HG03045 (cell line): ENCODE data around the gene AFF4.
A peak's percentile ranks its signal among the peaks of the same experiment; 100 is the strongest.

Source experiments
- ATAC-seq: cut with Tn5 transposase; IDR thresholded peaks from one replicate; pipeline ENCODE4 v1.9.1; 2021; ENCODE audit warnings: mild to moderate bottlenecking, moderate library complexity; ENCODE audit not compliant: unreplicated experiment

AFF4 gene

DNA sequence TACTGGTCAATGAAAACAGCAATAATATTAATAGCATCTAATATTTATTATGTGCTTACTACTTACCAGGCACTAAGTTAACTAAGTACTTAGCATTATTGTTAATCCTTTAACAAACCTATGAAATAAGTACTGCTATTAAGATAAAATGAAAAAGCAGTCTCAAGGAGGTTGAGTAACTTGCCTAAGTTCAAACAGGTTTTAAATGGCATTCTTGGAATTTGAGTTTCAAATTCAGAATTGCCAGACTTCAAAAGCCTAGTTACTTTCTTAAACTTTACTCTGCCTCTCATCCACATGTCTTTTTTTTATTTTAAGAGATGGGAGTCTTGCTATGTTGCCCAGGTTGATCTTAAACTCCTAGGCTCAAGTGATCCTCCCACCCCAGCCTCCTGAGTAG is 73.9 kb downstream of the AFF4 start:
- no peak for ATAC-seq

DNA sequence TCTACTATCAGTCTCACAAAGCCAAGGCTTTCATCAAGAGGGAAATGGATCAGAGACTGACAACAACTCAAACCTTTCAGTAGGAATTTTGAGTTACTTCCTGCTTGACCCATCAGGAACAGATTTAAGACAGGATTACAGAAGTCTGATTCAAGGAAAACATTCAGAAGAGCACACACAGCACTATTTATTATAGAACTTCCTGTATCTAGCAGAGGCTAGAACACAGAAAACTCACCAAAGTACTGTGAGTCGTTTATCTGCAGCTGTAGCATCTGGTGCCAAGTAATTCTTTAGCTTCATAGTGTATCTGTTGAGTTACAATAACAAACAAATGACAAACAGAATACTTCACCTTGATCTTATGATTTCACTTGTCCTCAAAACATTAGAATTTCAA is 76.2 kb downstream of the AFF4 start:
- ATAC-seq = no peak

DNA sequence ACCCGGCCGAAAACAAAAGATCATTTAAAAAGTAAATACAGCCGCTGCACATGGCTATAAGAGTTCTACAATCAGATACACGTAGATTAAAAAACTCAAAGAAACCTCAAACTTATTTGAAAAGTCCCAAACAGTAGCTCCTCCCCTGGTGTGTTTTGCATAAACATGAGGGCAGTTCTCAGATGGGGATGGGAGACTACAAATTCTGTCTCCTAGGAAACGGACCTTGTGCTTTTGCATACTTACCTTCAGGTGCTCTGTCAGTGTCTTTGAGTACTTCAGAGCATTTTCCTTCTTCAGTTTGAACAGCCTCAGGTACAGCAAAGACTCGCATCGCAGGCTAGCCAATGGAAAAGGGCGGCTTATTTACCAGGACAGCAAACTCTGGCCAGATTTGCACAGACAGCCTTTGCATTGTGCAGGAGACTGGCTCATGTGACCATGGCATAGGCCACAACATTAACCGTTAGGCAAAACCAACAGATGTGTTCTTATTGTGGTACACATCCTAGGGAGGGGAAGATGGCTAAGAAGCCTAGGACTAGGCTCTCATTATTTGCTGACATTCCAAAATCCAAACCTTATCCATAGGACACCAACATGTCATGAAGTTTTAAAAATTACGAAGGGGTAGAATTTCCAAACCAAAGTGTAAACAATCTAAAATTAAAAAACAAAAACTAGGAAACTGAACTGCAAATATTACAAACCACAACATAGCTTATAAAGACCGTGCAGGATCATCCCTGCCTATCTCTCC is 77.2 kb downstream of the AFF4 start:
- no peak for ATAC-seq

DNA sequence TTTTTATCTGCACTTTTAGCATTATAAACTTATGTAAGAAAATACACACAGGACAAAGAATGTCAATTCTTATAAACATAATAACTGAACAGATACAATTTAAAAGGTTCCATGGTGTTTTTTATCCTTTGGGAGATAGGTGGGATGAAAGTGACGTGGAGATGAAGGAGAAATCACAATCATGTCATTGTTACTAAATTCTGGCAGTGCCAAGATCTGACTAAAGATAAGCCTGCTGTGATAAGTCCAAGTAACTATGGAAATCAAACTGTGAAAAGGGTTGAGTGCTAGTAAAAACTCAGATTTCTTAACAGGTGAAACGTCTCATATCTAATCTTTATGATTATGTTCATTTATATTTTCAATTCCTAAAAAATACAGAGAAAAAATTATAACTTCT is 78.9 kb downstream of the AFF4 start:
- no peak for ATAC-seq

DNA sequence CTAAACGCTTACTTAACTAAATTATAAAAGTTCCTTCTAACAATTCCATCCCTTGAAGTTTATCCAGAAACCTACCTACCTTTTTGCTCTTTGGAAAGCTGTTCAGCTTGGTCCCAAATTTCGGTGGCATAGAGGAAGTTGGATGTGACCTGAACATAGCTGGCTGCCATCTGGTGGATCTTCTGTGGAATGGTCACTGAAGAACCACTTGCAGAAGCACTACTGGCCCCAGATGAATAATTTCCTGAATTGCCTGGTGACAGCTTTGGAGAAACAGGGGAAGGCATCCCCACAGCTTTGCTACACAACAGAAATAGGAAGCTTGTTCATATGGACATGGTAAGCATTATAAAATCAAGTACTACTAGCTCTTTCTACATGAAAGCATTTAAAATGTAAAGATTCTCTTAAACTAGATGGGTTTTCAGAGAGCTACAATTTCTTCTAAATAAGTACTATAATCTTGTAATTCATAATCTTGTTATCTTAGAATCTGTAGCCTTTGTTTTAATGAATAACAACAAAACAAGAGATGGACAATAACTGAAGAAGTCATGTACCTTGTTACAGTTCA is 80.1 kb downstream of the AFF4 start:
- peak; percentile 47 for ATAC-seq

DNA sequence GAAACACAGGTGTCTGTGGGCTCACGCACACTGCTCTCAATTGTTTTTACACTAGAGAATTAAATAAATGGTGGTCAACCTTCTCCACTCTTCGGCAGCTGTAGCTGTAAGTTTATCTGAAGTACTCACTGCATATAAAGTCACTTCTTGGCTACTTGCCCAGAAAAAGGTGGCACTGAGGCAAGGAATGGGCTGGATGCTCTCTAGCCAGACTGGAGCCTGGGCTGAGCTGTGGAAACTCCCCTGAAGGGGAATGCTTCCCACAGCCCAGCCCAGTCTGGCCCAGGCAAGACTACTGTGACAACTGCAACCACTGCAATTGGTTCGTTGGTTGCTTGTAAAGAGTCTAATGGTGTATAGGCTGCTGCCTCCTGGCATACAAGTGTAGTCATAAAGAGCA is 85.5 kb downstream of the AFF4 start:
- ATAC-seq = no peak

DNA sequence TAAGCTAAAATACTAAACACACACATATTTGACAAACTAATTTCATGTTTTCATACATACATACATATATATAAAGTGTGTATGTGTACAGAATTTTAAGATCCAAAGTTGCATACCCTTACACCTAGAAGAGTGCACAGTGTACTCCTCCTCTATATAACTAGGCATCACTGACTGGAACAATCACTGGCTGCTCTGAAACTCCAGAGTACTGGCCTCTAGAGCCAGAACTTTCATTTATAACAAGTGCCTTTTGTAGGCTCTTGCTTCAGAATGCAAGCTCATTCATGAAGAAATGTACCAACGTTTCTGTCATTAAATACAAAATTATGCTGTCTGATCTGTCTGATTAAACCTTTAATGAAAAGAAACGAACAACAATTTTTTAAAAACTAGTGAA is 86.0 kb downstream of the AFF4 start:
- ATAC-seq = no peak

DNA sequence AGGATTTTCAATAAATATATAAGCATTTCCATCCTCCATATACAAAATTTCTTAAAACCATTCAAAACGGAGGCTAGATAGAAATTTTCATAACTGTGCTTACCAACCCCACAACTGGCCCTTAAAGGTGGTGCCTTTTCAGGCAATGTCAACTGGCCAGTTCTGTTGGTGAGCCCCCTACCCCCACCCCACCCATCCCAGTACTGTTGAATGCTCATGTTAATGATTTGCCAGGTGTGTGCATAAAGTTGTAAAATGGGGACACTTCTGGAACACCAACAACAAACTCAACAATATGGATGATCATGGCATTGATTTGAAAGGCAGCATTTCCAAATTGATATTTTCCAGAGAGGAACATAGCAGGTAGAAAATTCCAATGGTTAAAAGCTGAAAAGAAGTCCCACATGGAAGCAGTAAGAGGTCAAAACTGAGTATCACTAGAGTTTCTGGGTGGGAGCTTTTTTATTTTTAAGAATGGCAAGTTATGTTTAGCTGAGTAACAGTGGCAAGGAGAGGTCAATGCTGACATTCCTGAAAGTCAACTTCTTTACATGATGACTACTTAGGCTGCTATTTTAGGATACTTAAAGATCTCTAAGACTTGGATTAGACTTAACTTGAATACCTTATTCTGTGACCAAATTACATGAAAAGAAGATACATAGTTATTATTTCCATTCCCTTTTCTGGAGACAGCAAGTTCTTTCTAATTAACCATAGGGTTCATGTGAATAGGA is 87.2 kb downstream of the AFF4 start:
- no peak for ATAC-seq

DNA sequence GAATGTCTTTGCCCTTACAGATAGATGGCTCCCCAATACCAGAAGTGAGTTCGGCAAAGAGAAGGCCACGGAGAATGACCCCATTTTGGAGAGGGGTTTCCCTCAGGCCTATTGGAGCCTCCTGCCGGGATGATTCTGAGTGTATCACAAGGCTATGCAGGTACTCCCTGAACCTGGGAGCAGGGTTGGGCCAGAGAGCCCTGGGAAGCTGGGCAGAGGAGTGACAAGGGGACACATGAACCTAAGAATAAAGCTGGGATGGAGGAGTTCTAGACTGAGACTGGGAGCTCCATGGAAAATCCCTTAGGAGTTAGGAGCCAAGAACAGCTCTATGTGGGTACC is 89.5 kb downstream of the AFF4 start:
- ATAC-seq = no peak

DNA sequence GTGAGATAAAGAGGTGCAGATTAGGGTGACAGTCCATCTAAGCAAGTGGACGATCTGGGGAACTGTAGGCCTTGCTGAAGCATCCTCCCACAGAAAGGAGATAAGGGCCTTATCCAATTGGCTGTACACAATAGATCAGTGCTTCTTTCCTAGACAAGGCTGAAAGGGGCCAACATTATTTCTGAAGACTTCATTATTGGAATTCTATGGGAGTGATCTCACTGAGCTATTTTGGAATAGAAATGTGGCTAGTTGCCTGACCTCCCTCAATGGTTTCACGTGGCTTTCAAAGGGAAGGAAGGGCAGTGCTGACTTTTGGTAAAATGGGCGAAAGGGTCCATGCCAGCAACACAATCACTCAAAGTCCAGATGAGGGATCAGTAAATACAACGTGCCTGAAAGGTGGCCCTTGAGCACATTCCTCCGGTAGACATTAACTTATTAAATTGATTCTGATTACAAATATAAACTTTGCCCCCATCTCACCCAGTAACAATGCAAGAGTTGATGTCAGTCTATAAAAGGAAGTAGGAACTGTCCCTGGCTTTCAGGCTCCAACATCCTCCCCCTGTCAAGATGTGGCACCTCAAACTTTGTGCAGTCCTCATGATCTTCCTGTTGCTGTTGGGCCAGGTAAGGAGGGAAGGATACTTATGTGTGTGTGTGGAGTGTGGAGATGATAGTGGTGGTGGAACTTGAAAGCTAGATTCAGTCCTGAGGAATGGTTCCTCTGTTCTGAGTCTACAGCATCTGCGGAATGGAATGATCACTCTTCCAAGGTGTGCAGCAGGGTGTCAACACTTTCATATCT is 90.1 kb downstream of the AFF4 start, which contains the start of gene LEAP2:
TSS of gene LEAP2 (plus strand) at position 550 of the 811 bp plus-strand sequence. CDS start at position 577, 27 bp downstream.
- ATAC-seq = no peak

DNA sequence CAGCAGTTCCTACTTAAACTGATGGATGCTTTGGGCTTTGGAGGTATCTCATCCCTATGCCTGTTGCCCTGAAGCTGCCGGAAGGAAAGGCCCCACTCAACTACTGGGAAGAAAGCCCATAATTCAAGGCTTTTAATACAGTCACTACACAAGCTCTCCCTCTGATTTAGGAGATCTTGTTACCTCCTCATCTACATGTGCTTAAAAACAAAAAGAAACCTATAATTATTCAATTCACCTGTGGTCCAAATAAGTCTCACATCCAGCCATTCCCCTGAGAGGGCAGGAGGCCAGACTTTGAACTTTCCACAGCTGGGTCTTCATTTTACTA is 90.7 kb downstream of the AFF4 start:
- no peak for ATAC-seq

DNA sequence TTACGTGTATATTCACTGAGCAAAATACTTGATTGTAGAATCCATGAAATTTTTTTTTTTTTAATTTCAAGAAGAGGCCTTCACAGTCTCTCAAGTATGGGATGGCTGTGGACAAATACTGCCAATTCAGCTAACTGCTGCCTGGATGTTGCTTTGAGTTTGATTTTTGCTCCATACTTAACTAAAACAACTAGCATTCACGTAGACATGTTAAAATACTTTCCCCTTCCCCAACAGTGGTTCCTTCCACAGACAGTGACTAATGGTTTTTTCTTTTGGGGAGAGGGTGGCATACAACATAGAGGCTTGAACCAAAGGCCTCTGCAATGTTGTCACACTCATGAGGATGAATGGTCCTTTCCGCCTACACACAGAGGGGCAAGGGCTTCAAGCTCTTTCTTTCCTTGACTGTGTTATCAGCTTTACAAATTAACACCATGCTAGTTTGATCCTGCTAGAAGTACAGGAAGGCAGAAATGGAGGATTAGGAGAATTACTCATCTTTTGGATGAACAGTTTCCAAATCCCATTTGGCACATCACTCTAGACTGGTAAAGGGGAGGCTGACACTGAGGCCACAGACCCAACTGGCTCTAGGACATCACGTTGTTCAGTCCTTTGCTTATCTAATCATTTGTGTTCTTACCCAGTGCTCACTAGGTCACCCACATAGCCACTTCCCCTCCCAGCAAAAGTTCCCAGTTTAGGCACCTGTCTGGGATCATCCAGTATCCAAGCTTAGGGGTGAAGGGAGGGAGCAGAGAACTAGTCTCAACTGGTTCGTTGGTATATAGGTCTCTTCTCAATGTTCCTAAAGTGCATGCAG is 91.8 kb downstream of the AFF4 start:
- ATAC-seq = no peak

DNA sequence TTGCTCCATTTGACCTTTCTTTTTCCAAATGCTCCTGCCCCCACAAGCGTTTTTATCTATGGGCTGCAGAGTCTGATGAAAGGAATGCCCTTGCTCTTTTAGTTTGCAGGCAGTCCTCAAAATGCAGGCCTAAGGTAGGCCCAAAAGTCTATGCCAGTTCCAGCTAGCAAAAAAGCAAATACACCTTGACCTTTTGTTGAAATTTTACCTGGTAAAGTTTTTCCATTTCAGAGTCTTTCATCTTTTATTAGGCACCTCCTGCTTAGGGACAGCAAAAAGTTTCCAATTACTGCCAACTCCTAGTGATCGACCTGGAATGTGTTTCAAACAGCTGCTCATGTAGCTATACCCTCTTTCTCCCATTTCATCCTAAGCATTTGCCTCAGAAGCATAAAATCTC is 92.6 kb downstream of the AFF4 start:
- no peak for ATAC-seq

DNA sequence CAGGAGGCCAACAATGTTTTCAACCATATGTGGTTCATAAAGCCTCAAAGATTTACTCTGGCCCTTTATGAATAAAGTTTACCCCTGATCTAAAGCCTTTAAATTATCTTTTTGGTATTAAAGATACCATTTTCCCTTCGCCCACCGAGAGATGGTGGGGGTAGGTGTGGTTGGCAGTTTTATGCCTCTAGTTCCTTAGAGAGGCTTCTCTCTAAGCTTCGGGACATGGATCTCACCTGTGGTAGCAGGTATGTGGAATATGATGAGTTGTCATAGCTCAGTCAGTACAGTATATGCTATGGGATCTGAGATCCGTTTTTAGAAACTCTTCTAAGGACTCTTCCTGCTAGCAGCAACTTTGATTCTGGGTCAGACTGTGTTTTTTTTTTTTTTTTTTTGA is 94.7 kb downstream of the AFF4 start:
- no peak for ATAC-seq

DNA sequence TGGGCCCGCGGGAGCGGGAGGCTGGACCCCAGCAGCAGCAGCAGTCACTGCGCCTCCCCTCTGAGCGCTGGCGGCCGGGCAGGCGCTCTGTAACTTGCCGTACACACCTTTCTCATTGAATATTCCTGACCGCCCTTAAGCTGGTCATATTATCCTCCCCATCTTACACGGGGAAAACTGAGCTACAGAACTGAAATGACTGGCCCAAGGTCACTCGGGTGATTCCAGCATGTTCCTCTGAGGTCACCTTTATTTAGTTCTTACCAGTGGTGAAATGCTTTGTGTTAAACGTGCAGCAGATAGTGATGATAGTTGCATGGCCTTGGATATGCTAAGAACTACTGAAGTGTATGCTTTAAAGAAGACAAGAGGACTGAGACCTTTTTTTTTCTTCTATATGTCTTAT is 96.4 kb downstream of the AFF4 start:
- ATAC-seq = peak; percentile 3

DNA sequence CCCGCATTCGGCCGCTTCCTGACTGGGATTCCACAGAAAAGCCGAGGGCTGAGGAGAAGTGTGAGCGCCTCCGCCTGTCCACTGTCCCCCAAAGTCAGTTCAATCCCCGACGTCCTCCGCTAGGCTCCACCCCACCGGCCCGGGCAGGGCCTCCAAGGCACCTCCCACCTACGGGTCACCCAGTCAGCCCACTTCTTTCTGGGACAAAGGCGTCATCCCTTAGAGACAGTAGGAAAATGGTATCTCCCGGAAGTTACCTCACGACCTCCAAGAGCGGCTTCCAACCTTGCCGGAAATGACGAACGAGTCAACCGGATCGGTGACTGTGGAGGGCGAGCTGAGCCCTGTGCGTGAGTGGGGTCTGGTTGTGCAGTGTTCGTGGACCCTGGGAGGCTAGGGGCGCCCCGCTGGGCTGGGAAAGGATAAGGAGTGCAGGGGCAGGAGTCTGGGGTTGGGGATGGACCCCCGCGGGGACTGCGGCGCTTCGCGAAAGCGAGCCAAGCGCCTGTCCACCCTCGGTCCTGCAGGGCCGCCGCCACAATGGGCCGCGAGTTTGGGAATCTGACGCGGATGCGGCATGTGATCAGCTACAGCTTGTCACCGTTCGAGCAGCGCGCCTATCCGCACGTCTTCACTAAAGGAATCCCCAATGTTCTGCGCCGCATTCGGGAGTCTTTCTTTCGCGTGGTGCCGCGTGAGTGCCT is 96.9 kb downstream of the AFF4 start, which contains the start of the genes GDF9 and UQCRQ:
TSS of gene GDF9 (minus strand) at position 128 of the 704 bp plus-strand sequence. CDS start 1,936 bp downstream, outside the sequence.
TSS of gene UQCRQ (plus strand) at position 301 of the 704 bp plus-strand sequence. CDS start at position 541, 240 bp downstream.
- peak; percentile 98 for ATAC-seq

DNA sequence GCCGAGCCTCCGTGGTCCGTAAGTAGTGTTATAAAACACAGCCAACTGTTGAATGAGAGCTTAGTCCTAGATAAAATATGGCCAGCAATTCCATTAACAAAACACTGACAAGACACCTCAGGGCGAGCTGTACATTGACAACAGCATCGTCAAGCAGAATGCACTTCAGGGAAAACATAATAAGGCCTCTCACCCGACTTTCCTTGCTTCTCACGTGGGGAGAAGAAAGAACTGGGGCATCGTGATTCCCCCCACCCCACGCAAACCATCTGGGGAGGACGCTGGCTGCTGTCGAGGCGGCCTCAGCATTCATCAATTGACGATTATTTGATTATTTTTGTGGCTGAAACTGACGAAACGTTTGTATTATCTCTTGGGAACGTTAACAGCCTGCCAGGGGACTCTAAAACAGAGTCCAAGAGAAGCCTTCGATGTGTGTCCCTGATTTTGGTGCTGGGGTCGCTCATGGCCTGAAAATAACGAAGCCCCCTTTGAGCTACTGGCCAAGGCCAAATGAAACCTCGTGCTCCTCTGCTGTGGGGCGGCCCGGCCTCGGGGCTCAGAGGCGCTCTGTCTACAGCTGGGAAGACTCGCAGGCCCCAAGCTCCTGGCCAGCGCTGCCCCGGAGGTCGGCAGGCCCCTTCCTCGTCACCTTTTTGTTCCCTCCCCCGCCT is 97.6 kb downstream of the AFF4 start:
- peak; percentile 30 for ATAC-seq

DNA sequence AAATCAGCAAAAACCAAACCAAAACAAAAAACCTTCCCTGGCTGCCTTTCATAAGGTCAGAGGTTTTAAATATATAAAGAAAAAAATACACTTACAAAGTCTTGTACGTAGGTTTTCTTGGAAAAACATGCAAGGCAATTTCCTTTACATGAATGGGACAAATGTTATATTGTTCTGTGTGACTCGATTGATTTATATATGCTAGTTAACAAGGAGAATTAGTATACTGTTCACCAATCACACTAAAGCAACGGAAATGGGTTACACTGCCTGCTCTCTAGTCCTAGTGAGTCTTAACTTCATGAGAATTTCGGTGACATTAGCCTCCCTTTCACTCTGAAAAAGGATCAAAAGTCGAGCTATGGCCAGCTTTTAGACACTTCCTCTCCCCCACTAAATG is 102.7 kb downstream of the AFF4 start:
- ATAC-seq = no peak

DNA sequence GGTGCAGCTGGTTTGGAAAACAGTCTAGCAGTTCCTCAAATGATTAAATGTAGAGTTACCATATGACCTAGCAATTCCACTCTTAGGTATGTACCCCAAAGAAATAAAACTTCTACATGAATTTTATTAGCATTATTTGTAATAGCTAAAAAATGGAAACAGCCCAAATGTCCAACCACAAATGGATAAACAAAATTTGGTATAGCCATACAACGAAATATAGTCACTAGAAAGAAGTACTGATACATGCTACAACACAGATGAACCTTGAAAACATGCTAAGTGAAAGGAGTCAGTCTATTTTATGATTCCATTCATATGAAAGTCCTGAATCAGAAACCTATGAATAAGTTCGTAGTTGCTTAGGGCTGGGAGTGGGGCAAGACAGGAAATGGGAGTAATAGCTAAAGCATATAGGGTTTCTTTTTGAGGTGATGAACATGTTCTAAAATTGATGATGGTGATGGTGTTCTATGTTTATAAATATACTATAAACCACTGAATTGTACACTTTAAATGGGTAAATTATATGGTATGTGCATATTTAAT is 103.5 kb downstream of the AFF4 start:
- ATAC-seq = no peak
